K562 (cell line): ENCODE measurements around the gene TRIM27. TPM values are rescaled to one million over a fixed set of nuclear protein-coding genes. Genes with fewer than 3 reads are reported as not detected.

Experiments
- CCAR2 ChIP-seq: fragments of 200-400 bp; formaldehyde crosslinking; IDR thresholded peaks from 2 replicates; pipeline ENCODE4 v1.6.1; 2017; ENCODE audit warnings: mild to moderate bottlenecking, low read depth, low read length
- FOXA3 ChIP-seq, 2 experiments: fragments of 450-650 bp in 1 of 2; sonication (generic) in 1 of 2; formaldehyde crosslinking; IDR thresholded peaks in 1 of 2; conservative IDR thresholded peaks in 1 of 2; 2 replicates each; pipeline versions ENCODE4 v1.4.0 to v1.8.0; 2020 to 2022; ENCODE audit warnings: mild to moderate bottlenecking in 2 of 2, missing genetic modification reagents in 1 of 2
- HDAC2 ChIP-seq: fragments of 450-650 bp; IDR thresholded peaks from 2 replicates; pipeline ENCODE4 v1.6.1; 2016; ENCODE audit warnings: mild to moderate bottlenecking
- HIVEP1 ChIP-seq: fragments of 250-450 bp; sonication (Bioruptor Pico); IDR thresholded peaks from 2 replicates; pipeline ENCODE4 v1.4.0; 2020; ENCODE audit warnings: mild to moderate bottlenecking
- HMG20B ChIP-seq: fragments of 250-450 bp; sonication (Bioruptor Pico); IDR thresholded peaks from 2 replicates; pipeline ENCODE4 v1.5.0; 2021; ENCODE audit warnings: mild to moderate bottlenecking
- IRF1 ChIP-seq: sonication (generic); formaldehyde crosslinking; IDR thresholded peaks from 2 replicates; pipeline ENCODE4 v1.8.0; 2022; ENCODE audit warnings: missing genetic modification reagents, mild to moderate bottlenecking, borderline replicate concordance
- MAX ChIP-seq: sonication (generic); formaldehyde crosslinking; IDR thresholded peaks from 2 replicates; pipeline ENCODE4 v1.9.0; 2022; ENCODE audit warnings: mild to moderate bottlenecking, missing genetic modification reagents
- MEIS2 ChIP-seq: fragments of 450-650 bp; IDR thresholded peaks from 2 replicates; pipeline ENCODE4 v1.6.1; 2014; ENCODE audit warnings: mild to moderate bottlenecking; ENCODE audit not compliant: partially characterized antibody
- NELFE ChIP-seq: IDR thresholded peaks from 2 replicates; pipeline ENCODE4 v1.6.1; 2011; ENCODE audit warnings: mild to moderate bottlenecking; ENCODE audit not compliant: insufficient read depth, insufficient read length
- PHB2 ChIP-seq: fragments of 450-650 bp; IDR thresholded peaks from 2 replicates; pipeline ENCODE4 v1.6.1; 2017; ENCODE audit warnings: low read depth
- POLR2B ChIP-seq: fragments of 450-650 bp; IDR thresholded peaks from 2 replicates; pipeline ENCODE4 v1.6.1; 2018; ENCODE audit warnings: low read depth; ENCODE audit not compliant: partially characterized antibody
- RNF219 ChIP-seq: fragments of 250-450 bp; sonication (Bioruptor Pico); IDR thresholded peaks from 2 replicates; pipeline ENCODE4 v1.5.0; 2022; ENCODE audit warnings: mild to moderate bottlenecking
- SAP30 ChIP-seq: fragments of 200-600 bp; sonication (generic); IDR thresholded peaks from 2 replicates; pipeline ENCODE4 v1.6.1; 2012; ENCODE audit warnings: borderline replicate concordance, low read depth, mild to moderate bottlenecking, moderate library complexity, low read length, control low read depth, inconsistent platforms; ENCODE audit not compliant: insufficient read depth, poor library complexity, severe bottlenecking
- TAF1 ChIP-seq: IDR thresholded peaks from 2 replicates; pipeline ENCODE4 v1.6.1; 2011; ENCODE audit warnings: mild to moderate bottlenecking, low read length, moderate library complexity; ENCODE audit not compliant: insufficient read depth, control insufficient read depth, severe bottlenecking; ENCODE audit errors: extremely low read depth
- TCF7L2 ChIP-seq: fragments of 150-350 bp; IDR thresholded peaks from 2 replicates; pipeline ENCODE4 v1.6.1; 2016; ENCODE audit warnings: low read depth, mild to moderate bottlenecking, low read length, moderate library complexity
- THAP7 ChIP-seq: fragments of 250-450 bp; sonication (Bioruptor Pico); IDR thresholded peaks from 2 replicates; pipeline ENCODE4 v1.5.0; 2021
- WHSC1 ChIP-seq: IDR thresholded peaks from one replicate; pipeline ENCODE4 v1.6.1; 2012; ENCODE audit warnings: low read length, control low read depth, inconsistent platforms
- ZNF184 ChIP-seq: sonication (generic); formaldehyde crosslinking; IDR thresholded peaks from 2 replicates; pipeline ENCODE4 v1.5.0; 2020; ENCODE audit warnings: missing genetic modification reagents
- ZNF23 ChIP-seq: fragments of 250-450 bp; sonication (Bioruptor Pico); IDR thresholded peaks from 2 replicates; pipeline ENCODE4 v1.4.0; 2020; ENCODE audit warnings: mild to moderate bottlenecking
- ZNF384 ChIP-seq: IDR thresholded peaks from 2 replicates; pipeline ENCODE4 v1.6.1; 2012; ENCODE audit warnings: low read depth, low read length, improper control_type of control experiment
- ZNF444 ChIP-seq: fragments of 250-450 bp; sonication (Bioruptor Pico); IDR thresholded peaks from 2 replicates; pipeline ENCODE4 v1.4.0; 2020; ENCODE audit warnings: mild to moderate bottlenecking, moderate library complexity
- ZNF512 ChIP-seq: IDR thresholded peaks from 2 replicates; pipeline ENCODE4 v1.6.1; 2016; ENCODE audit warnings: missing genetic modification characterization, missing compliant biosample characterization
- ZNF561 ChIP-seq: fragments of 450-650 bp; formaldehyde crosslinking; conservative IDR thresholded peaks from 2 replicates; pipeline ENCODE4 v1.4.0; 2020; ENCODE audit warnings: mild to moderate bottlenecking, moderate library complexity
- ZNF583 ChIP-seq: fragments of 250-450 bp; sonication (Bioruptor Pico); IDR thresholded peaks from 2 replicates; pipeline ENCODE4 v1.4.0; 2020
- polyA plus RNA-seq, 8 experiments: library from polyadenylated mRNA; depleted of rRNA in 4 of 8; stranded (reverse) in 5 of 8; unstranded in 3 of 8; fragments of >200 nt; fragmentation: Nextera tagmentation in 2 of 8; fragmentation: Illumina TruSeq in 1 of 8; extraction: Ambion mirVana in 2 of 8; extraction: Trizol in 1 of 8; gene quantifications; 2 replicates each; pipeline versions ENCODE4 v1.2.1 to v1.2.3, GENCODE V29; 2011 to 2014; ENCODE audit warnings: inconsistent platforms in 1 of 8, missing spikeins in 1 of 8
- total RNA-seq, 7 experiments: library from RNA; depleted of rRNA in 6 of 7; stranded (reverse); fragments of >200 nt in 6 of 7; fragmentation: Illumina TruSeq in 2 of 7; extraction: Trizol in 2 of 7; gene quantifications; 2 replicates each; pipeline versions ENCODE4 v1.2.1 to v1.2.3, GENCODE V29; 2011 to 2021; ENCODE audit warnings: low replicate concordance in 1 of 7

TRIM27 gene
- total and polyA plus RNA-seq, 9 of the 15 experiments (the other 6 are each of a cell fraction or from before 2014, with no cell fraction given) = 37.7 to 235 (median 122) TPM

- no peak for TF ChIP-seq CCAR2
- TF ChIP-seq ZNF184 = no peak
- TF ChIP-seq ZNF23 (CRISPR knock-in tag) = no peak
- TF ChIP-seq IRF1 (CRISPR knock-in tag) = no peak
- TF ChIP-seq NELFE = no peak
- peak; percentile 19; the same call in 1 of the 2 replicates for TF ChIP-seq HDAC2
- no peak for TF ChIP-seq HIVEP1 (CRISPR knock-in tag)
- no peak for TF ChIP-seq ZNF561 (CRISPR knock-in tag)
- TF ChIP-seq MEIS2 = no peak
- TF ChIP-seq THAP7 (CRISPR knock-in tag) = no peak
- TF ChIP-seq TAF1 = no peak
- no peak for TF ChIP-seq ZNF512 (tag)
- no peak for TF ChIP-seq TCF7L2
- TF ChIP-seq RNF219 (CRISPR knock-in tag) = no peak
- peak in 1 of 2 experiments; percentile 75; a peak in 2 of 4 replicates for TF ChIP-seq FOXA3 (CRISPR knock-in tag; conservative IDR thresholded peaks at IDR 0.05 in 1 of 2, IDR thresholded peaks at IDR 0.05 in 1 of 2)
- TF ChIP-seq PHB2 = no peak
- no peak for TF ChIP-seq HMG20B (CRISPR knock-in tag)
- no peak for TF ChIP-seq ZNF384
- TF ChIP-seq MAX (CRISPR knock-in tag) = no peak
- no peak for TF ChIP-seq WHSC1
- no peak for TF ChIP-seq SAP30
- no peak for TF ChIP-seq POLR2B
- no peak for TF ChIP-seq ZNF583 (CRISPR knock-in tag)
- no peak for TF ChIP-seq ZNF444 (CRISPR knock-in tag)
These were observed 29.3 kb upstream of the TRIM27 start (continued) for GRCh38 chr6:28953039-28953584.
